SK-N-SH treated with all-trans-retinoic acid at 6 μM for 48 hours (cell line): ENCODE measurements around the gene NSG2.

Experiments used
- GLIS3 ChIP-seq: fragments of 250-450 bp; sonication (Bioruptor Pico); IDR thresholded peaks from 2 replicates; pipeline ENCODE4 v1.5.0; 2020; ENCODE audit warnings: mild to moderate bottlenecking, moderate library complexity
- SNAI2 ChIP-seq: fragments of 250-450 bp; sonication (Bioruptor Pico); IDR thresholded peaks from 2 replicates; pipeline ENCODE4 v1.5.0; 2020; ENCODE audit warnings: mild to moderate bottlenecking, moderate library complexity
- TCF4 ChIP-seq: fragments of 250-450 bp; sonication (Bioruptor Pico); IDR thresholded peaks from 2 replicates; pipeline ENCODE4 v1.8.0; 2021; ENCODE audit warnings: mild to moderate bottlenecking, moderate library complexity, borderline replicate concordance
- TF ChIP-seq, protein P1 (sequence below): fragments of 250-450 bp; sonication (Bioruptor Pico); IDR thresholded peaks from 2 replicates; pipeline ENCODE4 v1.5.0; 2020; ENCODE audit warnings: mild to moderate bottlenecking, moderate library complexity

DNA sequence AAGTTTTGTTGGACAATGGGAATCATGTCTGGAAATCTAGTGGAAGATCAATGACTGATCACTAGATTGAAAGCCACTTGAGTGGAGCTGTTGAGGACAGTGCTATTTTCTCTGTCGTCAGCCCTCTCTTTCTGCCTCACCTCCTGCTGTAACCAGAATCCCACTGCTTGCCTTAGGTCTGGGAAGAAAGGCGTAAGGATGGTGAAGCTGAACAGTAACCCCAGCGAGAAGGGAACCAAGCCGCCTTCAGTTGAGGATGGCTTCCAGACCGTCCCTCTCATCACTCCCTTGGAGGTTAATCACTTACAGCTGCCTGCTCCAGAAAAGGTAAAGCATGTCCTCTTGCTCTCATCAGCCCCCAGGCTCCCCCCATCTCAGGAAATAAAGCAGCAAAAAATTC, 1.1 kb downstream of the NSG2 start:
- TF ChIP-seq, protein P1, sequence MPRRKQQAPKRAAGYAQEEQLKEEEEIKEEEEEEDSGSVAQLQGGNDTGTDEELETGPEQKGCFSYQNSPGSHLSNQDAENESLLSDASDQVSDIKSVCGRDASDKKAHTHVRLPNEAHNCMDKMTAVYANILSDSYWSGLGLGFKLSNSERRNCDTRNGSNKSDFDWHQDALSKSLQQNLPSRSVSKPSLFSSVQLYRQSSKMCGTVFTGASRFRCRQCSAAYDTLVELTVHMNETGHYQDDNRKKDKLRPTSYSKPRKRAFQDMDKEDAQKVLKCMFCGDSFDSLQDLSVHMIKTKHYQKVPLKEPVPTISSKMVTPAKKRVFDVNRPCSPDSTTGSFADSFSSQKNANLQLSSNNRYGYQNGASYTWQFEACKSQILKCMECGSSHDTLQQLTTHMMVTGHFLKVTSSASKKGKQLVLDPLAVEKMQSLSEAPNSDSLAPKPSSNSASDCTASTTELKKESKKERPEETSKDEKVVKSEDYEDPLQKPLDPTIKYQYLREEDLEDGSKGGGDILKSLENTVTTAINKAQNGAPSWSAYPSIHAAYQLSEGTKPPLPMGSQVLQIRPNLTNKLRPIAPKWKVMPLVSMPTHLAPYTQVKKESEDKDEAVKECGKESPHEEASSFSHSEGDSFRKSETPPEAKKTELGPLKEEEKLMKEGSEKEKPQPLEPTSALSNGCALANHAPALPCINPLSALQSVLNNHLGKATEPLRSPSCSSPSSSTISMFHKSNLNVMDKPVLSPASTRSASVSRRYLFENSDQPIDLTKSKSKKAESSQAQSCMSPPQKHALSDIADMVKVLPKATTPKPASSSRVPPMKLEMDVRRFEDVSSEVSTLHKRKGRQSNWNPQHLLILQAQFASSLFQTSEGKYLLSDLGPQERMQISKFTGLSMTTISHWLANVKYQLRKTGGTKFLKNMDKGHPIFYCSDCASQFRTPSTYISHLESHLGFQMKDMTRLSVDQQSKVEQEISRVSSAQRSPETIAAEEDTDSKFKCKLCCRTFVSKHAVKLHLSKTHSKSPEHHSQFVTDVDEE (CRISPR knock-in tag): no peak
- no peak for TF ChIP-seq TCF4 (CRISPR knock-in tag)
- no peak for TF ChIP-seq SNAI2 (CRISPR knock-in tag)
- TF ChIP-seq GLIS3 (CRISPR knock-in tag): no peak
